AG08396 (cell line): ENCODE data around the gene ZC3HAV1.
"Not testable (repeated sequence)": the region's sequence is repeated elsewhere in the genome, so short reads cannot be mapped to it uniquely, and the experiment has no call there.

ENCODE experiments used
- DNase-seq: peaks from one replicate; pipeline ENCODE4 v3.0.0; 2012; ENCODE audit warnings: low spot score, mixed read lengths

Gene ZC3HAV1

GRCh38 chr7:139084709-139085108 is 24.8 kb downstream of the ZC3HAV1 start:
- no peak for DNase-seq

- no peak for DNase-seq
These were observed 27.9 kb downstream of the ZC3HAV1 start for GRCh38 chr7:139081584-139081983.

- no peak for DNase-seq
These were observed 28.6 kb downstream of the ZC3HAV1 start for GRCh38 chr7:139080905-139081304.

DNA sequence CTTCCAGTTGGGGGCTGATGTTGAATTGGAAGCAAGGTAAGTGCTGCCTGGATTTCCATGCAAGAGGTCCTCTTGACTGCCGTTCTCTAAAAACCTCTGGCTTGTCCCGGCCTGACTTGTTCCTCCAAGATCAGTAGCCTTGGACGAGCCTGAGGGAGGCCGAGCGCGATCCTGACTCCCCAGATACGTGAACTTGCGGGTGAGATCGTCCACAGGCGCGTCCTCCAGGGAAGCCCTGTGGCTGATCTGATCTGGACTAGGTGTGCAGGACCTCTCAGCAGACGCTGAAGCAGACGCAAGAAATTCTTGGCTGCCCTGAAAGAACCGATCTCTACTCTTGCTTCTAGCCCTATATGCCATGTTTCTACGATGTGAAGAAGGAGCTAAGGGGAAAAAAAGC is 29.7 kb downstream of the ZC3HAV1 start:
- no peak for DNase-seq

DNA sequence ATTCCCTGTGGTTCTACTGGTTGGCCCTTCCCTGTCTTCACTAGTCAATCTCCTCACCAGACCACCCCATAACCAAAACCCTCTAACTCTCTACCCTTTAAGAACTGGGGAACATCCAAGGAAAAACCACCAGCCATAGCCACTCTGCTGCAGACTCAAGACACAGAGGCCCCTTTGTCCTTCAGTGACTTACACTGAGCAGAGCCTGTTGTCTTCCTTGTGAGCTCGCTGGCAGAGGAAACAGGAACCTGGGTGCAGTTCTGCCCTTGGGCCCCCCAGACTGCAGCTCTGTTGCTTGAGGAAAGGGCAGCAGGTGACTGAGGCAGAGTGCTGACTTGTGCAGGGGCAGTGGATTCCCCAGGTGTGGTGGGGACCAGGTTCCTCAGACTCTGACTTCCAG is 30.6 kb downstream of the ZC3HAV1 start:
- no peak for DNase-seq

DNA sequence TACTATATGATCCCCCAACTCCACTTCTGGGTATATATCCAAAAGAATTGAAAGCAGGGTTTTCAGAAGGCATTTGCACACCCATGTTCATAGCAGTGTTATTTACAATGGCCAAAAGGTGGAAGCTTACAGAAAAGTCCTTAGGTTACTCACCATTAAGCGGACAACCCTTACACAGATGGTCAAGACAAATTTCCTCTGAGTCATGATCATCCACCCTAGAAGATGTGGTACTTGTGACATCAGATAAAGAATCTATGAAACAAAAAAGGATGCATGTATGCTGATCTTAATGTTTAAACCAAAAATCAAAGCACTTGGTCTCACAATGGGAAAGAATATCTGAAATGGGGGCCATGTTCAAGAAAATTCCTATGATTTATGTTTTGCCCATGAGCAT is 31.1 kb downstream of the ZC3HAV1 start:
- no peak for DNase-seq

DNA sequence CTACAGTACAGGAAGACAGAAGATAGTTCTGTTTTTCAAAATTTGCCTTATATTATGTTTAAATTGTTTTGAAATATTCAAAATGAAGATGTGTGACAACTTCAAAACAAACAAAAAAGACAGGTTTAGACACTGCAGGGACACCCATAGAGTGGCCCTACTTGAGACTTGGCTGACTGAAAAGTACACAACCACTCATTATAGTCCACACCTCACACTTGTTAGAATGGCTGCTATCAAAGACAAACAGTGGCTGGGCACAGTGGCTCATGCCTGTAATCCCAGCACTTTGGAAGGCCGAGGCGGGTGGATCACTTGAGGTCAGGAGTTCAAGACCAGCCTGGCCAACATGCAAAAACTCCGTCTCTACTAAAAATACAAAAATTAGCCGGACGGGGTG is 31.8 kb downstream of the ZC3HAV1 start:
- DNase-seq, result not testable (repeated sequence)

GRCh38 chr7:139075871-139076686 is 33.4 kb downstream of the ZC3HAV1 start:
- DNase-seq, result no peak

DNA sequence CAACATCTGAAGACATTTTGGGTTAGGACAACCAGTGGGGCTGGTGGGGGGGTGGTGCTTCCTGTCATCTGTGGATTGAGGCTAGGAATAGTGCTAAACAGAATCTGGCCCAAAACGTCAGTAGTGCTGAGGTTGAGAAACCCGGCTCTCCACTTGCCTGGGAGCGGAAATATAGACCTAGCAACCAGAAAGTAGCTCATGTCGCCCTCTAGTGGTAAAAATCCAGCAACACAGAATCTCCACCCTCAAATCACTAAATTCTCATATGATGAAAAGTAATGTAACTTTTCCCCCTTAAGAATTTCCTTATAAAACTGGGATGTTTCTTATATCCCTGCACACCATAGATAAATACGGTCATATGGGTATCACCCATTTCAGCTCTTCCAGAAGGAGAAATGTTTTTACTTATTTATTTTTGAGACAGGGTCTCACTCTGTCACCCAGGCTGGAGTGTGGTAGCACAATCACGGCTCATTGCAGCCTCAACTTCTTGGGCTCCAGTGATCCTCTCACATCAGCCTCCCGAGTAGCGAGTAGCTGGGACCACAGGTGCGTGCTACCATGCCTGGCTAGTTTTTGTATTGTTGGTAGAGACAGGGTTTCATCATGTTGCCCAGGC is 34.4 kb downstream of the ZC3HAV1 start:
- DNase-seq, result peak; percentile 77

GRCh38 chr7:139072796-139073195 is 36.7 kb downstream of the ZC3HAV1 start:
- DNase-seq, result no peak

GRCh38 chr7:139071680-139072079 is 37.8 kb downstream of the ZC3HAV1 start:
- no peak for DNase-seq

- DNase-seq, result no peak
These were observed 40.7 kb downstream of the ZC3HAV1 start for GRCh38 chr7:139068544-139069399.

- no peak for DNase-seq
These were observed 43.2 kb downstream of the ZC3HAV1 start for GRCh38 chr7:139066315-139066714.

GRCh38 chr7:139065323-139065722 is 44.2 kb downstream of the ZC3HAV1 start:
- no peak for DNase-seq

- DNase-seq, result no peak
These were observed 48.1 kb downstream of the ZC3HAV1 start for GRCh38 chr7:139061416-139061815.

DNA sequence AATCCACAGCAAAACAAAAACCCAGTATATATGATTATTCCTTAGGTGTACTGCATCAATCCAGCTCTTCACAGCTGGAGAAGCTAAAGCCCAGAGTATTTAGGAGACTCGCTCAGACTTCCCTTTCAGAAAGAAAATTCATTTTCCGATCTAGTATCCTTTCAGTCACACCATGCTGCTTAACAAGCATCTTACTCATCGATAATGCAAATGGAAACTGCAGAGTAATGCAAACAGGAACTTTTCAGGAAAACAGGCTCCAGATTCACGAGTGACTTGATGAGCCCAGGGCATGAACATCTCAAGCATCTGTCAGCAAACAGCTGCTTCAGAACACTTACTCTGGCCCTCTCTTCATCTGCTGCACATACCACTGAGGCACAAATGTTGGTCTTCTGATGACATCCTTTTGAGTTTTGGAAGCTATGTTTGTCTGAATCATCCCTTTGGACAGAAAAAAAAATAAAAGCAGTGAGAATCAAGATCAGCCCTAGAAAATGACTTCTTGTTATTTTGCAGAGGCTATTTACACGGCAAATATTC is 48.8 kb downstream of the ZC3HAV1 start:
- DNase-seq, result no peak

- no peak for DNase-seq
These were observed 49.6 kb downstream of the ZC3HAV1 start for GRCh38 chr7:139059905-139060304.

DNA sequence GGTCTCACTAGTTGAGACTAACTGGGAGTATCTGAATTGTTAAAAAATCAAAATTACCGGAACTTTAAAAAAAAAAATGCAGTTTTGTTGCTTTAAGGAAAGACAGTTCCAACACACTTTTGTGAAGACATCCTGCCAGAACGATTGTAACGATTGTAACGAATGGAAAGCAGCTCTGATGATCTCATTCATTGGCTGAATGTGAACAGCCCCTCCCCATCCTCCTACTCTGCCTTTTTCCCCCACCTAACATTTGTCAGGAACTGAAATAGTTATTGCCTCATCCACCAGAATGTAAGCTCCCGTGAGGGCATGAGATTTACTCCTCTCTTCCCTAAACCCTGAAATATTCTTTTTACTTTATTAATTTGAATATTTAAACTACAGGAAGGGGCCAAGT is 50.6 kb downstream of the ZC3HAV1 start:
- DNase-seq, result no peak

- DNase-seq, result no peak
These were observed 53.8 kb downstream of the ZC3HAV1 start for GRCh38 chr7:139055674-139056073.

GRCh38 chr7:139054656-139055055 is 54.9 kb downstream of the ZC3HAV1 start:
- DNase-seq, result not testable (repeated sequence)

GRCh38 chr7:139054101-139054500 is 55.4 kb downstream of the ZC3HAV1 start:
- DNase-seq, result no peak

GRCh38 chr7:139051655-139052054 is 57.9 kb downstream of the ZC3HAV1 start:
- DNase-seq, result no peak
